Cerebellar nuclear complex (tissue), 1 donor: ENCODE data around the gene GFRA3.
"Not testable (repeated sequence)": the region's sequence is repeated elsewhere in the genome, so short reads cannot be mapped to it uniquely, and the experiment has no call there.

Source experiments
- DNase-seq, 2 experiments: peaks; one replicate each; lab custom pipeline; 2025; lab: John Stamatoyannopoulos, UW

GFRA3 gene

GRCh38 chr5:138274189-138274853, at the start of gene GFRA3:
Gene GFRA3 (minus strand): TSS chr5:138274621. CDS start chr5:138274424, 197 bp downstream.
- DNase-seq = no peak

- not testable (repeated sequence) for DNase-seq
These were observed 43.8 kb upstream of the GFRA3 start for GRCh38 chr5:138318211-138318610.

GRCh38 chr5:138316355-138316754, 41.9 kb upstream of the GFRA3 start:
- DNase-seq = no peak

GRCh38 chr5:138315751-138316278, 41.4 kb upstream of the GFRA3 start:
- no peak for DNase-seq

- DNase-seq = peak; percentile 16 to 59
These were observed 31.4 kb upstream of the GFRA3 start for GRCh38 chr5:138305797-138306196.

GRCh38 chr5:138303372-138303771, 29.0 kb upstream of the GFRA3 start:
- no peak for DNase-seq

GRCh38 chr5:138289296-138289695, 14.9 kb upstream of the GFRA3 start:
- peak; percentile 27 to 84 for DNase-seq

- no peak for DNase-seq
These were observed 12.8 kb upstream of the GFRA3 start for GRCh38 chr5:138287246-138287645.

GRCh38 chr5:138282920-138283742, 8.7 kb upstream of the GFRA3 start:
- DNase-seq = no peak

GRCh38 chr5:138280915-138281314, 6.5 kb upstream of the GFRA3 start:
- DNase-seq = no peak

GRCh38 chr5:138276402-138277054, 2.1 kb upstream of the GFRA3 start:
- no peak for DNase-seq

GRCh38 chr5:138275895-138276294, 1.5 kb upstream of the GFRA3 start:
- no peak for DNase-seq

GRCh38 chr5:138275379-138275782, 960 bp upstream of the GFRA3 start:
- no peak for DNase-seq

- no peak for DNase-seq
These were observed 610 bp downstream of the GFRA3 start for GRCh38 chr5:138273834-138274188.

- no peak for DNase-seq
These were observed 1.7 kb downstream of the GFRA3 start for GRCh38 chr5:138272681-138273080.

- DNase-seq = no peak
These were observed 3.1 kb downstream of the GFRA3 start for GRCh38 chr5:138271281-138271680.

- no peak for DNase-seq
These were observed 10.2 kb downstream of the GFRA3 start for GRCh38 chr5:138264183-138264582.

- no peak for DNase-seq
These were observed 10.8 kb downstream of the GFRA3 start for GRCh38 chr5:138263581-138263980.

- no peak for DNase-seq
These were observed 15.6 kb downstream of the GFRA3 start for GRCh38 chr5:138258704-138259292.

GRCh38 chr5:138257583-138257982, 16.8 kb downstream of the GFRA3 start:
- DNase-seq = no peak

GRCh38 chr5:138252944-138253343, 21.5 kb downstream of the GFRA3 start:
- DNase-seq = no peak

- not testable (repeated sequence) for DNase-seq
These were observed 26.6 kb downstream of the GFRA3 start for GRCh38 chr5:138247800-138248199.
